ENCODE results near the gene RAB8A. TPM values are rescaled to one million over a fixed set of nuclear protein-coding genes. Genes with fewer than 3 reads are reported as not detected.
A peak's percentile ranks its signal among the peaks of the same experiment; 100 is the strongest.

Gene RAB8A
- total RNA-seq, 2 donors from 2014 or later, result 67.7 to 86.0 TPM

DNA sequence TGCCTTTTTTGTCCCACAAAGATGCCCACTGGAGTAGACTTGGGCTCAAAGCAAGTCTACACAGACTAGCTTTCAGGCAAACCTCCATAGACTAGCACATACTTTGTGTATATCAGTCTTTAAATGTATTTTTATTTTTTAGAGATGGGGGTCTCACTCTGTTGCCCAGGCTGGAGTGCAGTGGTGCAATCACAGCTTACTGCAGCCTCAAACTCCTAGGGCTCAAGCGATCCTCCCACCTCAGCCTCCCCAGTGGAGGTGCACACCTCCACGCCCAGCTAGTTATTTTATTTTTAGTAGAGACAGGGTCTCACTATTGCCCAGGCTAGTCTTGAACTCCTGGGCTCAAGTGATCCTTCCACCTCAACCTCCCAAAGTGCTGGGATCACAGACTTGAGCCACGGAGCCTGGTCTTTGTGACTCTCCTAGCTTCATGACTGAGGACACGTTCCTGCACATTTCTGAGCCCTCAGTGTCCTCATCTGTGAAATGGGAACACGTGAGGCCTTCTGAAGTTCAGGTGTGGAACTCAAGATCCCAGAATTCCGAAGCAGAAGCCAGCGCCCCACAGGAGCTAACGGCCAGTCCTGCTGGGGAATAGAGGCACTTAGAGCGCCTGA, 40.5 kb upstream of the RAB8A start:
- no peaks in the 10 kb centered on the region for H3K27me3 ChIP-seq (ENCODE audit: control insufficient read depth, insufficient read depth, low read length, poor library complexity, severe bottlenecking)
- H3K9me3 Mint-ChIP-seq, result no peaks in the 10 kb centered on the region
- no peaks in the 10 kb centered on the region for H3K36me3 ChIP-seq (ENCODE audit: control insufficient read depth, insufficient read depth, low read length)
- TF ChIP-seq CTCF (conservative IDR thresholded peaks at IDR 0.05), result no peak
- H3K9me3 ChIP-seq (ENCODE audit: control insufficient read depth, low read length), result no peaks in the 10 kb centered on the region
- no peak overlapping the region for H3K4me3 ChIP-seq (ENCODE audit: low read length)
- H3K36me3 Mint-ChIP-seq (ENCODE audit: low read depth), result no peaks in the 10 kb centered on the region
- WGBS, 2 experiments (ENCODE audit: insufficient coverage in 1 of 2, insufficient read length in 1 of 2), result 89 to 90% methylated on average over 8 to 9 of the region's 9 CpGs
- no peak overlapping the region for H3K4me3 Mint-ChIP-seq
- no peaks in the 10 kb centered on the region for H3K27me3 Mint-ChIP-seq (ENCODE audit: insufficient read depth)
- H3K27ac Mint-ChIP-seq, result no peak overlapping the region
- no peaks in the 10 kb centered on the region for H3K4me1 ChIP-seq (ENCODE audit: control insufficient read depth, insufficient read depth, low read length)
- no peak overlapping the region for H3K9ac ChIP-seq (ENCODE audit: extremely low read depth, low read length, poor library complexity, severe bottlenecking)
- DNase-seq, result no peak
- peaks cover 7% of the 10 kb centered on the region for H3K4me1 Mint-ChIP-seq
- no peak overlapping the region for H3K27ac ChIP-seq (ENCODE audit: low read depth, low read length)

DNA sequence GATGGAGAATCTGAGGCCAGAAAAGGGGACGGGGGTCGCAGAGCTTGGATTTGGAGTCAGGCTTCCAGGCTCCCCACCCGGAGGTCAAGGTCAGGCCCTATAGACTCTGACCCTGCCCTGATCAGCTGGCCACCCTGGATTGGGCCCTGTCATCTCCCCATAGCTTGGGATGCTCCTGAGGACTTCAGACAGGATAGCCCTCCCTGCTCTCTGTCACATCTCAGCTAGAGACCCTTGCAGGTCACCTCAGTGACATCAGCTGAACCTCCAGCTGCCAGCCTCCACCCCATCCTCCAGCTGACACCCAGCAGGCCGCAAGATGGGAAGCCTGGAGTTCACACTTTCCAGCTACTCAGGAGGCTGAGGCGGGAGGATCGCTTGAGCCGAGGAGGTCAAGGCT, 38.2 kb upstream of the RAB8A start:
- H3K36me3 ChIP-seq (ENCODE audit: control insufficient read depth, insufficient read depth, low read length), result peaks cover 6% of the 10 kb centered on the region

GRCh38 chr19:16073988-16074387, 37.7 kb upstream of the RAB8A start:
- Mint-ChIP-seq H3K27me3 (ENCODE audit: insufficient read depth) (no peaks in the 10 kb centered on the region), H3K36me3 (ENCODE audit: low read depth) (peaks cover 7% of the 10 kb centered on the region), H3K9me3 (no peaks in the 10 kb centered on the region), H3K27ac (no peak overlapping the region), H3K4me3 (no peak overlapping the region), H3K4me1 (peaks cover 19% of the 10 kb centered on the region)
- H3K9me3 ChIP-seq (ENCODE audit: control insufficient read depth, low read length), result no peaks in the 10 kb centered on the region
- 89 to 92% methylated on average over 1 to 3 of the region's 3 CpGs for WGBS, 2 experiments (ENCODE audit: insufficient coverage in 1 of 2, insufficient read length in 1 of 2)
- H3K27me3 ChIP-seq (ENCODE audit: control insufficient read depth, insufficient read depth, low read length, poor library complexity, severe bottlenecking), result no peaks in the 10 kb centered on the region
- H3K4me1 ChIP-seq (ENCODE audit: control insufficient read depth, insufficient read depth, low read length), result no peaks in the 10 kb centered on the region
- H3K4me3 ChIP-seq (ENCODE audit: low read length), result no peak overlapping the region
- peaks cover 10% of the 10 kb centered on the region for H3K36me3 ChIP-seq (ENCODE audit: control insufficient read depth, insufficient read depth, low read length)
- DNase-seq, result peak; percentile 42
- H3K27ac ChIP-seq (ENCODE audit: low read depth, low read length), result no peak overlapping the region
- no peak for TF ChIP-seq CTCF (conservative IDR thresholded peaks at IDR 0.05)
- no peak overlapping the region for H3K9ac ChIP-seq (ENCODE audit: extremely low read depth, low read length, poor library complexity, severe bottlenecking)

More for the DNA sequence above, 38.2 kb upstream of the RAB8A start:
- DNase-seq, result peak; percentile 40
- Mint-ChIP-seq H3K27me3 (ENCODE audit: insufficient read depth) (no peaks in the 10 kb centered on the region), H3K9me3 (no peaks in the 10 kb centered on the region), H3K36me3 (ENCODE audit: low read depth) (peaks cover 6% of the 10 kb centered on the region), H3K4me3 (no peak overlapping the region), H3K4me1 (peaks cover 14% of the 10 kb centered on the region), H3K27ac (no peak overlapping the region)
- no peak overlapping the region for H3K9ac ChIP-seq (ENCODE audit: extremely low read depth, low read length, poor library complexity, severe bottlenecking)
- no peak overlapping the region for H3K27ac ChIP-seq (ENCODE audit: low read depth, low read length)
- no peaks in the 10 kb centered on the region for H3K9me3 ChIP-seq (ENCODE audit: control insufficient read depth, low read length)
- no peak overlapping the region for H3K4me3 ChIP-seq (ENCODE audit: low read length)
- no peaks in the 10 kb centered on the region for H3K27me3 ChIP-seq (ENCODE audit: control insufficient read depth, insufficient read depth, low read length, poor library complexity, severe bottlenecking)
- WGBS, 2 experiments (ENCODE audit: insufficient coverage in 1 of 2, insufficient read length in 1 of 2), result 91 to 92% methylated on average over 5 to 7 of the region's 7 CpGs
- no peak for TF ChIP-seq CTCF (conservative IDR thresholded peaks at IDR 0.05)
- no peaks in the 10 kb centered on the region for H3K4me1 ChIP-seq (ENCODE audit: control insufficient read depth, insufficient read depth, low read length)
